Mesenchymal stem cell (in vitro differentiated cells and primary cell): ENCODE results near the gene GRM5.

Experiments
- DNase-seq: peaks from one replicate; pipeline ENCODE4 v3.0.0-alpha.2; 2013
- H2AFZ ChIP-seq: one replicate; pipeline ENCODE4 v1.6.1; 2013; ENCODE audit warnings: low read depth, mild to moderate bottlenecking, control low read depth, inconsistent platforms, low read length, moderate library complexity
- H2AK5ac ChIP-seq: 2 replicates; pipeline ENCODE4 v1.6.1; 2013; ENCODE audit warnings: low read length, moderate library complexity, mild to moderate bottlenecking, inconsistent platforms; ENCODE audit not compliant: severe bottlenecking
- H2BK120ac ChIP-seq: one replicate; pipeline ENCODE4 v1.6.1; 2013; ENCODE audit warnings: low read depth, mild to moderate bottlenecking, inconsistent platforms, low read length, moderate library complexity
- H2BK12ac ChIP-seq, 2 experiments: one replicate each; pipeline ENCODE4 v1.6.1; 2013; ENCODE audit warnings: inconsistent platforms in 2 of 2, low read length in 2 of 2, mild to moderate bottlenecking in 2 of 2, moderate library complexity in 2 of 2, control low read depth in 1 of 2
- H2BK15ac ChIP-seq: one replicate; pipeline ENCODE4 v1.6.1; 2013; ENCODE audit warnings: mild to moderate bottlenecking, low read depth, inconsistent platforms; ENCODE audit not compliant: poor library complexity, severe bottlenecking
- H2BK5ac ChIP-seq: 2 replicates; pipeline ENCODE4 v1.6.1; 2013; ENCODE audit warnings: low read depth, mild to moderate bottlenecking, low read length, control low read depth, inconsistent platforms; ENCODE audit not compliant: poor library complexity, severe bottlenecking
- H3K14ac ChIP-seq, 2 experiments: one replicate each; pipeline ENCODE4 v1.6.1; 2013; ENCODE audit warnings: inconsistent platforms in 2 of 2, low read length in 2 of 2, control low read depth in 1 of 2, mild to moderate bottlenecking in 1 of 2, moderate library complexity in 1 of 2
- H3K18ac ChIP-seq, 2 experiments: one replicate each; pipeline ENCODE4 v1.6.1; 2013; ENCODE audit warnings: inconsistent platforms in 2 of 2, low read length in 2 of 2, control low read depth in 1 of 2, low read depth in 1 of 2, mild to moderate bottlenecking in 1 of 2
- H3K23ac ChIP-seq, 2 experiments: one replicate each; pipeline ENCODE4 v1.6.1; 2013; ENCODE audit warnings: inconsistent platforms in 2 of 2, low read length in 2 of 2, mild to moderate bottlenecking in 2 of 2, moderate library complexity in 2 of 2, control low read depth in 1 of 2
- H3K27ac ChIP-seq: 2 replicates; pipeline ENCODE4 v1.5.1; 2013; ENCODE audit warnings: mild to moderate bottlenecking, moderate library complexity, low read length, control low read depth, inconsistent platforms; ENCODE audit not compliant: poor library complexity, severe bottlenecking
- H3K27me3 ChIP-seq, 2 experiments: 2 replicates each; pipeline versions ENCODE4 v1.6.1 to v1.7.0; 2013; ENCODE audit warnings: low read length in 2 of 2, mild to moderate bottlenecking in 2 of 2, moderate library complexity in 2 of 2, control low read depth in 1 of 2, inconsistent platforms in 1 of 2; ENCODE audit not compliant: control insufficient read depth in 1 of 2, insufficient read depth in 1 of 2
- H3K36me3 ChIP-seq, 2 experiments: 2 replicates each; pipeline versions ENCODE4 v1.6.1 to v1.7.0; 2013; ENCODE audit warnings: low read length in 2 of 2, control low read depth in 1 of 2, inconsistent platforms in 1 of 2, low read depth in 1 of 2, mild to moderate bottlenecking in 1 of 2; ENCODE audit not compliant: insufficient read depth in 2 of 2, control insufficient read depth in 1 of 2
- H3K4ac ChIP-seq, 2 experiments: one replicate each; pipeline ENCODE4 v1.6.1; 2013; ENCODE audit warnings: inconsistent platforms in 2 of 2, low read length in 2 of 2, mild to moderate bottlenecking in 2 of 2, moderate library complexity in 2 of 2, control low read depth in 1 of 2, low read depth in 1 of 2
- H3K4me1 ChIP-seq: 2 replicates; pipeline ENCODE4 v1.6.1; 2013; ENCODE audit warnings: low read depth, low read length, control low read depth; ENCODE audit not compliant: control insufficient read depth, insufficient read depth
- H3K4me2 ChIP-seq: 2 replicates; pipeline ENCODE4 v1.6.1; 2013; ENCODE audit warnings: low read length, mild to moderate bottlenecking, inconsistent platforms; ENCODE audit not compliant: poor library complexity, severe bottlenecking
- H3K4me3 ChIP-seq, 2 experiments: 2 replicates each; pipeline versions ENCODE4 v1.5.1 to v1.7.0; 2013; ENCODE audit warnings: low read length in 2 of 2, mild to moderate bottlenecking in 2 of 2, control low read depth in 1 of 2, low read depth in 1 of 2; ENCODE audit not compliant: insufficient read depth in 1 of 2
- H3K79me1 ChIP-seq: replicated peaks from 2 replicates; pipeline ENCODE4 v1.6.1; 2013; ENCODE audit warnings: mild to moderate bottlenecking, control low read depth, low read length, inconsistent platforms; ENCODE audit not compliant: poor library complexity, severe bottlenecking
- H3K9ac ChIP-seq: 2 replicates; pipeline ENCODE4 v1.7.0; 2013; ENCODE audit warnings: mild to moderate bottlenecking, low read length, moderate library complexity
- H3K9me3 ChIP-seq: 2 replicates; pipeline ENCODE4 v1.7.0; 2013; ENCODE audit warnings: mild to moderate bottlenecking, low read length; ENCODE audit not compliant: control insufficient read depth
- H4K8ac ChIP-seq: one replicate; pipeline ENCODE4 v1.6.1; 2013; ENCODE audit warnings: inconsistent platforms, mild to moderate bottlenecking, low read length, moderate library complexity
- H4K91ac ChIP-seq: one replicate; pipeline ENCODE4 v1.6.1; 2013; ENCODE audit warnings: mild to moderate bottlenecking, low read length, inconsistent platforms
- WGBS: methylation state at CpG from one replicate; pipeline ENCODE4 v1.1.7; 2013; ENCODE audit warnings: mixed read lengths; 5-methylcytosine and 5-hydroxymethylcytosine counted together

Gene GRM5

DNA sequence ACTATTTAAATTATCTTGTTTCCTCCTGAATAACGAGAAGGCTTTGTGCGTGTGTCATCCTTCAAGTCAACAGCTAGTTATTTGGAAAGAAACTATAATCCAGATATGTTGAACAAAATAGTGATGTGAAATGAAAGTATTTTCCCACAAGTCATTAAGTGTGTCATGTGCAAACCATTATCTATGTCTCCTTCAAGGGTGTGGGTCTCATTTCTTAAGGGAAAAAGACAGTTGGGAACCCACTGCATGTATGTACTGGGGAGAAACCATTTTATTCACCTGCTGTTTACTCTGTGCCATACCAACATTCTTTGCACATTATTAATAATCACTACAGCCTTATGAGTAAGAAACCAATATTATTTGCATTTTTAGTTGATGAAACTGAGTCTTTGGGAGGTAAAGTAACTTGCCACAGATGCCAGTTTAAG is 582.9 kb downstream of the GRM5 start:
- WGBS: 100% methylated on average over 2 of the region's 2 CpGs

DNA sequence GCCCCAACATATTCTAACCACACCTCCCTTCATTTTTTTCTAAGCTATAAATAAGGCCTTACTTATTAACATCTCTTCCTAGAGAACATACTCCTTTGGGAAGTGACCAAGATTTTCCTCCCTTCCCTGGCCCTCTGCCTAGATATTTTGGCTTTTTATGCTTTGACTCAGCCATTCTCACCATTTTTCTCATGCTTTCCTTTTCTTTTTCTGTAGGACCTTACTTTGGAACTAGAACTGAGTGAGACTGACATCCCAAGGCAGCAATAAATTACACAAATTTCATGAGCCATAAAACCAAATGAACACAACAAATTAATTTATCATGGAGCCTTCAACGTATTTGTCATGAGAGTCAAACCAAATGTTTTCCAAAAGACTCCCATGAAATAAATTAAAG is 585.6 kb downstream of the GRM5 start:
- Histone ChIP-seq H3K27me3 (no peaks in the 10 kb centered on the region), H2BK120ac (no peak overlapping the region), H3K4me3 (no peak overlapping the region), H2BK5ac (no peak overlapping the region), H2AFZ (no peak overlapping the region), H3K18ac (no peak overlapping the region), H2AK5ac (no peak overlapping the region), H3K4me1 (peaks cover 2% of the 10 kb centered on the region), H3K4me2 (no peak overlapping the region), H3K4ac (no peak overlapping the region), H3K23ac (no peak overlapping the region), H2BK15ac (no peak overlapping the region), H3K36me3 (no peaks in the 10 kb centered on the region), H3K79me1 (no peaks in the 10 kb centered on the region), H4K91ac (no peak overlapping the region), H2BK12ac (no peak overlapping the region), H3K14ac (no peak overlapping the region), H3K9me3 (no peaks in the 10 kb centered on the region), H3K27ac (no peak overlapping the region), H4K8ac (no peak overlapping the region), H3K9ac (no peak overlapping the region)
- DNase-seq: peak; percentile 56
- WGBS: 38% methylated on average over 1 of the region's 1 CpG

More for the DNA sequence above, 582.9 kb downstream of the GRM5 start:
- Histone ChIP-seq H3K27ac (no peak overlapping the region), H3K4me3 (no peak overlapping the region), H3K9ac (no peak overlapping the region), H3K23ac (no peak overlapping the region), H3K36me3 (no peaks in the 10 kb centered on the region), H2BK12ac (no peak overlapping the region), H3K27me3 (no peaks in the 10 kb centered on the region), H3K4me2 (no peak overlapping the region), H4K8ac (no peak overlapping the region), H4K91ac (no peak overlapping the region), H3K4me1 (peaks cover 2% of the 10 kb centered on the region), H3K14ac (no peak overlapping the region), H2BK120ac (no peak overlapping the region), H3K18ac (no peak overlapping the region), H2BK5ac (no peak overlapping the region), H3K79me1 (no peaks in the 10 kb centered on the region), H2BK15ac (no peak overlapping the region), H3K4ac (no peak overlapping the region), H2AFZ (no peak overlapping the region), H3K9me3 (no peaks in the 10 kb centered on the region), H2AK5ac (no peak overlapping the region)
- DNase-seq: no peak

GRCh38 chr11:88478136-88478815 is 587.5 kb downstream of the GRM5 start:
- Histone ChIP-seq H3K4me2 (no peak overlapping the region), H2AFZ (no peak overlapping the region), H3K4ac (no peak overlapping the region), H3K4me1 (peaks cover 2% of the 10 kb centered on the region), H3K23ac (no peak overlapping the region), H3K4me3 (no peak overlapping the region), H2BK120ac (no peak overlapping the region), H2BK15ac (no peak overlapping the region), H3K27me3 (no peaks in the 10 kb centered on the region), H2AK5ac (peak overlapping the region; percentile 19), H3K79me1 (no peaks in the 10 kb centered on the region), H4K91ac (no peak overlapping the region), H4K8ac (no peak overlapping the region), H3K18ac (peak overlapping the region in 1 of 2 experiments; percentile 60), H3K27ac (no peak overlapping the region), H3K9me3 (no peaks in the 10 kb centered on the region), H2BK12ac (peak overlapping the region in 1 of 2 experiments; percentile 13), H3K36me3 (no peaks in the 10 kb centered on the region), H2BK5ac (no peak overlapping the region), H3K14ac (no peak overlapping the region), H3K9ac (no peak overlapping the region)
- 90% methylated on average over 4 of the region's 4 CpGs for WGBS
- no peak for DNase-seq

DNA sequence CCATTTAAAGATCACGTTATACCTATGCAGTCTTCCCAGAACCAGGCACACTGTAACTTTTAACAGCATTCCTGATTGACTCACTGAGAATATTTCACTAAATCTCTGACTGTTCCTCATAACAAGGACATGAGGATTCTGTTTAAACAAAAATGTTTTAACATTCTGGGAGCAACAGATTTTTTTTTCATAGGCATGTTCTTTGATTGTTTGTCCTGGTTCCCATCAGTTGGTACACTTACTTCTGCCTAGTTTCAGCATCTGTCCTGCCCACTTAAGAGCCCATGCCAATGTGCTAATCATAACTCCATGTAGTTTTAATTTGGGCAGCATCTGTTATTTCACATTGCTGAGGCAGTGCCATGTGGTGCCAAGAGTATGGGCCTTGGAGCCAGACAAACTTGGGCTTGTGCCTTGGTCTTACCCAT is 589.8 kb downstream of the GRM5 start:
- Histone ChIP-seq H2AK5ac (no peak overlapping the region), H3K9ac (no peak overlapping the region), H4K8ac (no peak overlapping the region), H2BK15ac (no peak overlapping the region), H3K27me3 (no peaks in the 10 kb centered on the region), H3K4me1 (peaks cover 2% of the 10 kb centered on the region), H3K4ac (no peak overlapping the region), H2BK120ac (no peak overlapping the region), H3K4me3 (no peak overlapping the region), H3K14ac (no peak overlapping the region), H3K18ac (no peak overlapping the region), H3K23ac (no peak overlapping the region), H3K4me2 (no peak overlapping the region), H3K9me3 (no peaks in the 10 kb centered on the region), H2AFZ (no peak overlapping the region), H4K91ac (no peak overlapping the region), H2BK12ac (peak overlapping the region in 1 of 2 experiments; percentile 31), H3K27ac (no peak overlapping the region), H3K79me1 (no peaks in the 10 kb centered on the region), H3K36me3 (no peaks in the 10 kb centered on the region), H2BK5ac (no peak overlapping the region)
- WGBS: 29% methylated on average over 1 of the region's 1 CpG
- DNase-seq: no peak
